WTC11 (cell line): Measurements from ENCODE around the gene AADACL4.

Experiments
- ATF2 ChIP-seq: sonication (generic); formaldehyde crosslinking; IDR thresholded peaks from 2 replicates; pipeline ENCODE4 v1.8.1; 2022; ENCODE audit warnings: low read depth, missing genetic modification reagents, borderline replicate concordance
- CREB1 ChIP-seq: sonication (generic); formaldehyde crosslinking; IDR thresholded peaks from 2 replicates; pipeline ENCODE4 v1.8.0; 2023; ENCODE audit warnings: mild to moderate bottlenecking, missing genetic modification reagents
- CTCF ChIP-seq: fragments of 200-600 bp; IDR thresholded peaks from 2 replicates; pipeline ENCODE4 v1.8.0; 2022; ENCODE audit warnings: antibody characterized with exemption
- E2F4 ChIP-seq: sonication (generic); formaldehyde crosslinking; IDR thresholded peaks from 2 replicates; pipeline ENCODE4 v1.8.1; 2022; ENCODE audit warnings: low read depth, mild to moderate bottlenecking, moderate library complexity, missing genetic modification reagents, borderline replicate concordance
- ETV6 ChIP-seq: sonication (generic); formaldehyde crosslinking; IDR thresholded peaks from 2 replicates; pipeline ENCODE4 v1.8.1; 2022; ENCODE audit warnings: mild to moderate bottlenecking, missing genetic modification reagents
- FOXJ3 ChIP-seq: sonication (generic); formaldehyde crosslinking; IDR thresholded peaks from 2 replicates; pipeline ENCODE4 v1.9.0; 2021; ENCODE audit warnings: missing genetic modification reagents, mild to moderate bottlenecking, borderline replicate concordance
- FOXK1 ChIP-seq: sonication (generic); formaldehyde crosslinking; IDR thresholded peaks from 2 replicates; pipeline ENCODE4 v1.8.0; 2022; ENCODE audit warnings: mild to moderate bottlenecking, moderate library complexity, missing genetic modification reagents
- NFATC4 ChIP-seq: fragments of 250-450 bp; sonication (Bioruptor Pico); IDR thresholded peaks from 2 replicates; pipeline ENCODE4 v1.9.0; 2021; ENCODE audit warnings: mild to moderate bottlenecking
- SP1 ChIP-seq: sonication (generic); formaldehyde crosslinking; conservative IDR thresholded peaks from 2 replicates; pipeline ENCODE4 v1.8.1; 2022; ENCODE audit warnings: missing genetic modification reagents
- USF1 ChIP-seq: sonication (generic); formaldehyde crosslinking; IDR thresholded peaks from 2 replicates; pipeline ENCODE4 v1.8.0; 2022; ENCODE audit warnings: mild to moderate bottlenecking, missing genetic modification reagents

- TF ChIP-seq FOXK1 (CRISPR knock-in tag) (no peak), CTCF (no peak), E2F4 (CRISPR knock-in tag) (no peak), ETV6 (CRISPR knock-in tag) (no peak), ATF2 (CRISPR knock-in tag) (no peak), FOXJ3 (CRISPR knock-in tag) (no peak), NFATC4 (no peak), SP1 (CRISPR knock-in tag) (no peak), USF1 (CRISPR knock-in tag) (no peak), CREB1 (CRISPR knock-in tag) (no peak)
These were observed 30.5 kb downstream of the AADACL4 start for GRCh38 chr1:12674358-12674757.
